Endothelial cell of umbilical vein (primary cell): ENCODE results near the gene DENR.
"Not testable (repeated sequence)": the region's sequence is repeated elsewhere in the genome, so short reads cannot be mapped to it uniquely, and the experiment has no call there.

ENCODE experiments used
- CTCF ChIP-seq, 2 donors: IDR thresholded peaks; 1 replicate in 1 of 2; 2 replicates in 1 of 2; pipeline ENCODE4 v1.5.1; 2011; ENCODE audit warnings: low read length in 2 of 2, mild to moderate bottlenecking in 2 of 2, moderate library complexity in 2 of 2, control low read depth in 1 of 2, inconsistent platforms in 1 of 2, low read depth in 1 of 2; ENCODE audit not compliant: insufficient read depth in 1 of 2; ENCODE audit errors: extremely low read depth in 1 of 2
- EZH2 ChIP-seq: IDR thresholded peaks from 2 replicates; pipeline ENCODE4 v1.6.1; 2012; ENCODE audit warnings: borderline replicate concordance, low read depth, mild to moderate bottlenecking, moderate library complexity, low read length, inconsistent platforms; ENCODE audit not compliant: severe bottlenecking
- FOS ChIP-seq: IDR thresholded peaks from 2 replicates; pipeline ENCODE4 v1.6.1; 2011; ENCODE audit warnings: mild to moderate bottlenecking, low read length, moderate library complexity, borderline replicate concordance; ENCODE audit not compliant: insufficient read depth
- GATA2 ChIP-seq: IDR thresholded peaks from 2 replicates; pipeline ENCODE4 v1.7.0; 2011; ENCODE audit warnings: low read depth, mild to moderate bottlenecking, moderate library complexity, mixed read lengths, low read length; ENCODE audit not compliant: insufficient read length, insufficient read depth
- JUN ChIP-seq: IDR thresholded peaks from 2 replicates; pipeline ENCODE4 v1.6.1; 2011; ENCODE audit warnings: borderline replicate concordance, low read depth; ENCODE audit not compliant: insufficient read length, insufficient read depth
- MAX ChIP-seq: IDR thresholded peaks from 2 replicates; pipeline ENCODE4 v1.6.1; 2011; ENCODE audit not compliant: insufficient read depth, insufficient read length
- MYC ChIP-seq: IDR thresholded peaks from one replicate; pipeline ENCODE4 v1.6.1; 2011; ENCODE audit warnings: mild to moderate bottlenecking, low read depth, low read length
- POLR2A ChIP-seq: IDR thresholded peaks from 2 replicates; pipeline ENCODE4 v1.6.1; 2012; ENCODE audit warnings: low read depth, mild to moderate bottlenecking, control low read depth, low read length
- POLR2AphosphoS5 ChIP-seq: IDR thresholded peaks from 2 replicates; pipeline ENCODE4 v1.6.1; 2012; ENCODE audit warnings: low read depth, mild to moderate bottlenecking, control low read depth, low read length, moderate library complexity; ENCODE audit not compliant: insufficient read depth

GRCh38 chr12:122703841-122704240, 48.8 kb upstream of the DENR start:
- TF ChIP-seq CTCF (IDR thresholded peaks at IDR 0.05; ENCODE audit: extremely low read depth in 1 of 2, insufficient read depth in 1 of 2, low read depth in 1 of 2, low read length in 2 of 2); POLR2AphosphoS5; EZH2; FOS; POLR2A; MAX; MYC; JUN; GATA2: not testable (repeated sequence)
